ENCODE measurements around the gene CPXM2. TPM values are rescaled to one million over a fixed set of nuclear protein-coding genes. Genes with fewer than 3 reads are reported as not detected.

The CPXM2 gene
- polyA plus RNA-seq, 2 of the 4 experiments (the other 2 are of a cell fraction): not detected

DNA sequence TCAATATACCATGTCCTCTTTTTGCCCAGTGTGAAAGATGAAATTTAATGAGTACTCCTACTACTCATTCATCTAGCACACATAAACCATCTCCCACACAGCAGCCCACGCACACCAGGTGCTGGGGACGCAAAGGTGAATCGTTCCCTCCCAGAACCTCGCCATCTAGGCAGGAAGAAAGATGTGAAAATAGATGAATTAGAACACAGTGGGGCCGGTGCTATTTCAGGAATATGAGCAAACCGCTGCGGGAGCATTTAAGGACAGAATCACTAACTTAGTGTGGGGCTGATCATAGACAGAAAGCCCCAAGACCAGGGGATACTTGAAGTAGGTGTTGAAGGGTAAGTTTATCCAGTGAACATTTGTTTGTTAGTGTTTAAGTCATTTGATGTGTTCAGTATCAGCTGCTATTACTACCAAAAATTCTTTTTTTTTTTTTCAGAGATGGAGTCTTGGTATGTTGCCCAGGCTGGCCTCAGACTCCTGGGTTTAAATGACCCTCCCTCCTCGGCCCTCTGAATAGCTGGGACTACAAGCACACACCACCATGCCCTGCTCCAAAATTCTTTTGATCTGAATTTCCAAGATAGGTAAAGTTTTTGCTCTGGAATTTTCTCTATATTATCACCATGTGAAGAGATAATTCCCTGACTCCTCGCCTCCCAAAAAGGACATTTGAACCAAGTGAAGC, 48.8 kb downstream of the CPXM2 start:
- 30% methylated on average over 9 of the region's 9 CpGs for WGBS (ENCODE audit: missing lambda C conversion rate)
- ATAC-seq (no peak), DNase-seq (ENCODE audit: low read depth in 1 of 2, low spot score in 1 of 2) (no peak), FAIRE-seq (no peak)
- Histone ChIP-seq H3K9me3 (peaks cover 8% of the 10 kb centered on the region; the same call in 2 of the 3 replicates), H3K4me2 (no peak overlapping the region), H3K27ac (no peak overlapping the region), H3K4me1 (peaks cover 9% of the 10 kb centered on the region; the same call in 1 of the 3 replicates), H3K4me3 (no peak overlapping the region)
- CTCF ChIA-PET: no interaction called here
- POLR2A ChIA-PET: no interaction called here
- TF ChIP-seq, protein P1, sequence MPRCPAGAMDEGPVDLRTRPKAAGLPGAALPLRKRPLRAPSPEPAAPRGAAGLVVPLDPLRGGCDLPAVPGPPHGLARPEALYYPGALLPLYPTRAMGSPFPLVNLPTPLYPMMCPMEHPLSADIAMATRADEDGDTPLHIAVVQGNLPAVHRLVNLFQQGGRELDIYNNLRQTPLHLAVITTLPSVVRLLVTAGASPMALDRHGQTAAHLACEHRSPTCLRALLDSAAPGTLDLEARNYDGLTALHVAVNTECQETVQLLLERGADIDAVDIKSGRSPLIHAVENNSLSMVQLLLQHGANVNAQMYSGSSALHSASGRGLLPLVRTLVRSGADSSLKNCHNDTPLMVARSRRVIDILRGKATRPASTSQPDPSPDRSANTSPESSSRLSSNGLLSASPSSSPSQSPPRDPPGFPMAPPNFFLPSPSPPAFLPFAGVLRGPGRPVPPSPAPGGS (IDR thresholded peaks at IDR 0.05): no peak
- TF ChIP-seq MYC (IDR thresholded peaks at IDR 0.05; ENCODE audit: borderline replicate concordance, low read length) (no peak), ELK1 (IDR thresholded peaks at IDR 0.05; ENCODE audit: low read depth, low read length) (no peak), E2F6 (IDR thresholded peaks at IDR 0.05; ENCODE audit: borderline replicate concordance, low read depth) (no peak), NPAS2 (CRISPR knock-in tag; IDR thresholded peaks at IDR 0.05; ENCODE audit: borderline replicate concordance) (no peak), JUN (IDR thresholded peaks at IDR 0.05) (no peak), ZSCAN20 (CRISPR knock-in tag; IDR thresholded peaks at IDR 0.05) (no peak), EHMT2 (IDR thresholded peaks at IDR 0.05; ENCODE audit: low read depth) (no peak), MAFK (IDR thresholded peaks at IDR 0.05; ENCODE audit: partially characterized antibody) (no peak), RARB (CRISPR knock-in tag; IDR thresholded peaks at IDR 0.05) (no peak), RFX5 (IDR thresholded peaks at IDR 0.05) (no peak), CEBPB (IDR thresholded peaks at IDR 0.05) (no peak), TFCP2L1 (CRISPR knock-in tag; IDR thresholded peaks at IDR 0.05) (no peak), BHLHE40 (IDR thresholded peaks at IDR 0.05; ENCODE audit: low read depth, low read length) (no peak), SREBF2 (IDR thresholded peaks at IDR 0.05) (no peak), HOXB5 (CRISPR knock-in tag; IDR thresholded peaks at IDR 0.05) (no peak), ATOH8 (CRISPR knock-in tag; IDR thresholded peaks at IDR 0.05; ENCODE audit: low read depth) (no peak), FOXS1 (CRISPR knock-in tag; IDR thresholded peaks at IDR 0.05) (no peak)
- TF ChIP-seq, protein P2, sequence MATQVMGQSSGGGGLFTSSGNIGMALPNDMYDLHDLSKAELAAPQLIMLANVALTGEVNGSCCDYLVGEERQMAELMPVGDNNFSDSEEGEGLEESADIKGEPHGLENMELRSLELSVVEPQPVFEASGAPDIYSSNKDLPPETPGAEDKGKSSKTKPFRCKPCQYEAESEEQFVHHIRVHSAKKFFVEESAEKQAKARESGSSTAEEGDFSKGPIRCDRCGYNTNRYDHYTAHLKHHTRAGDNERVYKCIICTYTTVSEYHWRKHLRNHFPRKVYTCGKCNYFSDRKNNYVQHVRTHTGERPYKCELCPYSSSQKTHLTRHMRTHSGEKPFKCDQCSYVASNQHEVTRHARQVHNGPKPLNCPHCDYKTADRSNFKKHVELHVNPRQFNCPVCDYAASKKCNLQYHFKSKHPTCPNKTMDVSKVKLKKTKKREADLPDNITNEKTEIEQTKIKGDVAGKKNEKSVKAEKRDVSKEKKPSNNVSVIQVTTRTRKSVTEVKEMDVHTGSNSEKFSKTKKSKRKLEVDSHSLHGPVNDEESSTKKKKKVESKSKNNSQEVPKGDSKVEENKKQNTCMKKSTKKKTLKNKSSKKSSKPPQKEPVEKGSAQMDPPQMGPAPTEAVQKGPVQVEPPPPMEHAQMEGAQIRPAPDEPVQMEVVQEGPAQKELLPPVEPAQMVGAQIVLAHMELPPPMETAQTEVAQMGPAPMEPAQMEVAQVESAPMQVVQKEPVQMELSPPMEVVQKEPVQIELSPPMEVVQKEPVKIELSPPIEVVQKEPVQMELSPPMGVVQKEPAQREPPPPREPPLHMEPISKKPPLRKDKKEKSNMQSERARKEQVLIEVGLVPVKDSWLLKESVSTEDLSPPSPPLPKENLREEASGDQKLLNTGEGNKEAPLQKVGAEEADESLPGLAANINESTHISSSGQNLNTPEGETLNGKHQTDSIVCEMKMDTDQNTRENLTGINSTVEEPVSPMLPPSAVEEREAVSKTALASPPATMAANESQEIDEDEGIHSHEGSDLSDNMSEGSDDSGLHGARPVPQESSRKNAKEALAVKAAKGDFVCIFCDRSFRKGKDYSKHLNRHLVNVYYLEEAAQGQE (IDR thresholded peaks at IDR 0.05): no peak
- TF ChIP-seq, protein P3, sequence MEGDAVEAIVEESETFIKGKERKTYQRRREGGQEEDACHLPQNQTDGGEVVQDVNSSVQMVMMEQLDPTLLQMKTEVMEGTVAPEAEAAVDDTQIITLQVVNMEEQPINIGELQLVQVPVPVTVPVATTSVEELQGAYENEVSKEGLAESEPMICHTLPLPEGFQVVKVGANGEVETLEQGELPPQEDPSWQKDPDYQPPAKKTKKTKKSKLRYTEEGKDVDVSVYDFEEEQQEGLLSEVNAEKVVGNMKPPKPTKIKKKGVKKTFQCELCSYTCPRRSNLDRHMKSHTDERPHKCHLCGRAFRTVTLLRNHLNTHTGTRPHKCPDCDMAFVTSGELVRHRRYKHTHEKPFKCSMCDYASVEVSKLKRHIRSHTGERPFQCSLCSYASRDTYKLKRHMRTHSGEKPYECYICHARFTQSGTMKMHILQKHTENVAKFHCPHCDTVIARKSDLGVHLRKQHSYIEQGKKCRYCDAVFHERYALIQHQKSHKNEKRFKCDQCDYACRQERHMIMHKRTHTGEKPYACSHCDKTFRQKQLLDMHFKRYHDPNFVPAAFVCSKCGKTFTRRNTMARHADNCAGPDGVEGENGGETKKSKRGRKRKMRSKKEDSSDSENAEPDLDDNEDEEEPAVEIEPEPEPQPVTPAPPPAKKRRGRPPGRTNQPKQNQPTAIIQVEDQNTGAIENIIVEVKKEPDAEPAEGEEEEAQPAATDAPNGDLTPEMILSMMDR (IDR thresholded peaks at IDR 0.05): no peak
